Muscle layer of duodenum (tissue), 2 donors: Measurements from ENCODE around the gene MYH6.
"Not testable (repeated sequence)": the region's sequence is repeated elsewhere in the genome, so short reads cannot be mapped to it uniquely, and the experiment has no call there.

Source experiments
- H3K27ac ChIP-seq: one replicate; pipeline ENCODE4 v1.7.0; 2013; ENCODE audit warnings: mild to moderate bottlenecking, low read length
- H3K27me3 ChIP-seq: one replicate; pipeline ENCODE4 v1.7.0; 2013; ENCODE audit warnings: low read depth, mild to moderate bottlenecking, control low read depth, low read length
- H3K36me3 ChIP-seq, 2 donors: one replicate each; pipeline ENCODE4 v1.7.0; 2013; ENCODE audit warnings: low read length in 2 of 2, control low read depth in 1 of 2, mild to moderate bottlenecking in 1 of 2; ENCODE audit not compliant: insufficient read depth in 2 of 2, control insufficient read depth in 1 of 2
- H3K4me1 ChIP-seq, 2 donors: one replicate each; pipeline ENCODE4 v1.7.0; 2013; ENCODE audit warnings: low read length in 2 of 2, mild to moderate bottlenecking in 2 of 2, control low read depth in 1 of 2, moderate library complexity in 1 of 2; ENCODE audit not compliant: insufficient read depth in 2 of 2, control insufficient read depth in 1 of 2
- H3K4me3 ChIP-seq, 2 donors: one replicate each; pipeline ENCODE4 v1.7.0; 2013; ENCODE audit warnings: low read length in 2 of 2, low read depth in 1 of 2, mild to moderate bottlenecking in 1 of 2
- H3K9me3 ChIP-seq, 2 donors: one replicate each; pipeline ENCODE4 v1.7.0; 2013; ENCODE audit warnings: low read length in 2 of 2, control low read depth in 1 of 2, mild to moderate bottlenecking in 1 of 2; ENCODE audit not compliant: control insufficient read depth in 1 of 2
- donor health status: healthy.

The MYH6 gene

DNA sequence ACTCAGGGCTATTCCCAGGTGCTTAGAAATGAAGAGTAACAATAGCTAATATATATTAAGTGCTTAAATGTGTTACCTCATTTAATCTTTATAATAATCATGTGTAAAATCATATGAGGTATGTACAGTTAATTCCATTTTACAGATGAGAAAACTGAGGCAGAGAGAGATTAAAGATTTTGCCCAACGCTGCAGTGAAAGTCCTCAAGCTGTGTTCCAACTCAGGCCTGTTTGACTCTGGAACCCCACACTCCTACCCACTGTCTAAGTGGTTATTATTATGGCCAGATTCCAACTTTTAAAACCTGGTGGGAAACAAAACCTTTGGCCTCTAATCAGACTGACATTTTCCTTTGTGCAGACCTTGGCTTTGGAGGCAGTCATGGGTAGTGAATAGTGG, 21.1 kb downstream of the MYH6 start:
- Histone ChIP-seq H3K27me3 (no peaks in the 10 kb centered on the region), H3K4me3 (no peak overlapping the region), H3K9me3 (no peaks in the 10 kb centered on the region), H3K27ac (no peak overlapping the region), H3K36me3 (no peaks in the 10 kb centered on the region), H3K4me1 (no peaks in the 10 kb centered on the region)

- not testable (repeated sequence) for H3K4me3 ChIP-seq, H3K9me3 ChIP-seq, H3K27ac ChIP-seq, H3K27me3 ChIP-seq, H3K36me3 ChIP-seq, H3K4me1 ChIP-seq
Observed at GRCh38 chr14:23386266-23386657, 21.8 kb downstream of the MYH6 start.

GRCh38 chr14:23385642-23386265, 22.3 kb downstream of the MYH6 start:
- Histone ChIP-seq H3K9me3 (no peaks in the 10 kb centered on the region), H3K4me1 (no peaks in the 10 kb centered on the region), H3K36me3 (no peaks in the 10 kb centered on the region), H3K4me3 (no peak overlapping the region), H3K27ac (no peak overlapping the region), H3K27me3 (no peaks in the 10 kb centered on the region)

DNA sequence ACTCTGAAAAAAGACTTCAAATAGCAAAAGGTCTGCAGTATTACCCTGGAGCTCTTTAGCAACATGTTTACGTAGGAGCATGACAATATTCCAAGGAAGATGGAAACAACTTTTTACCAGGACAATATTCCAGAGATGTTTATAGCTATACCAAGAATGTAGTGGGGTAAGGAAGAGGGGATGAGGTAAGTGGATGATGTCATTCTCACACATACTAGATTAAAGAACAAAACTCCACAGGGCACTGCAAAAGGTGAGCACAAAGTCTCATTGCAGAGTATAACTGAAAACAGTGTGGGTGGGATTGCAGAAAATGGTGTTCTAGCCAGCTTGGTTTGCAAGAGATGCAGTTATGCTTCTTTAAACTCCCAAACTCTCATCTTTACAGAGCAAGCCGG, 22.8 kb downstream of the MYH6 start:
- Histone ChIP-seq H3K4me1 (peaks cover 0 to 1% of the 10 kb centered on the region in 2 donors), H3K27me3 (no peaks in the 10 kb centered on the region), H3K9me3 (no peaks in the 10 kb centered on the region), H3K36me3 (no peaks in the 10 kb centered on the region), H3K4me3 (no peak overlapping the region), H3K27ac (no peak overlapping the region)

- no peak overlapping the region for H3K4me3 ChIP-seq
- H3K36me3 ChIP-seq = no peaks in the 10 kb centered on the region
- H3K27ac ChIP-seq = no peak overlapping the region
- no peaks in the 10 kb centered on the region for H3K27me3 ChIP-seq
- no peaks in the 10 kb centered on the region for H3K9me3 ChIP-seq
- peaks cover 0 to 5% of the 10 kb centered on the region in 2 donors for H3K4me1 ChIP-seq
Observed at GRCh38 chr14:23384364-23385080, 23.6 kb downstream of the MYH6 start.

DNA sequence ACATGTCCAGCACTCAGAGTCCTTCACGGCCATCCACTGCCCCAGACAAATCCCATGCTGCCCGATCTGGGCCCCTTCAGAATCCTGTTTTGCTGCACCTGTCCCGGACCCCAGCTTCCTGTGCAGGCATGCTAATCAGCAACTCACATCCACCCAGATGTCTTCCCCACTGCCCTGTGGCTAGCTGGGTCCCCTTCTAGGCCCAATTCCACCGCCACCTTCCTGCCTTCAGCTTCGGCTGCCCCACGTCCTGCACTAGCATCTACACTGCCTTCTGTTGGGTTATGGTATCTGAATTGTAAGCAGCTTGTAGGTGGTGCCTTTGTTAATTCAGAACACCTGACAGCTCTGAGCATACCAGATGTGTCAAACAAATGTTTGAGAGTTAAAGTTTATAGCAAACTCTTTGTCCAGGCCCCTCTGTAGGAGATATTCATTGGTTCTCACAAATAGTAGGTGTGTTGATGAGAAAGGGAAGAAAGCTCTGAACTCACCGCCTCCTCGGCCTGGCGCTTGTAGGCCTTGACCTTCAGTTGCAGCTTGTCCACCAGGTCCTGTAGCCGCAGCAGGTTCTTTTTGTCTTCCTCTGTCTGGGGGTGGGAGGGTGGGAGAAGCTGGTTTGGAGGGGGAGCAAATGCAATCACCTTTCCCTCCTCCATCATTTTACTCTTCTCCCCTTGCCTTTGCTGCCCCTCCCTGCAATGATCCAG, 25.2 kb downstream of the MYH6 start:
- Histone ChIP-seq H3K9me3 (no peaks in the 10 kb centered on the region), H3K27me3 (no peaks in the 10 kb centered on the region), H3K36me3 (no peaks in the 10 kb centered on the region), H3K4me1 (peaks cover 0 to 5% of the 10 kb centered on the region in 2 donors), H3K4me3 (no peak overlapping the region), H3K27ac (no peak overlapping the region)

DNA sequence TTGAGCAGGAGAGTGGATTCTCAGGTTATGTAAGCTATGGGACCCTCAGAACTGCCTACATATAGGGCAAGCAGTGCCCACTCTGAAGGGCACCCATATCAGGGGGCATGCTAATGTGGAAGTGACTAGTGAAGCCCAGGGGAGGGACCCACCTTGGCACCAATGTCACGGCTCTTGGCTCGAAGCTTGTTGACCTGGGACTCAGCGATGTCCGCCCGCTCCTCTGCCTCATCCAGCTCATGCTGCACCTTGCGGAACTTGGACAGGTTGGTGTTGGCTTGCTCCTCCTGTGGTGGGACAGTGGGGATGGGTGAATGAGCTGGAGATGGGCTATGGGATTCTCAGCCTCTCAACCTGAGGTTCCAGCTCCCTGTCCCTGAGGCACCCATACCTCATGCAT, 25.8 kb downstream of the MYH6 start:
- Histone ChIP-seq H3K36me3 (no peaks in the 10 kb centered on the region), H3K27me3 (no peaks in the 10 kb centered on the region), H3K9me3 (no peaks in the 10 kb centered on the region), H3K4me1 (peaks cover 0 to 5% of the 10 kb centered on the region in 2 donors), H3K4me3 (no peak overlapping the region), H3K27ac (no peak overlapping the region)

DNA sequence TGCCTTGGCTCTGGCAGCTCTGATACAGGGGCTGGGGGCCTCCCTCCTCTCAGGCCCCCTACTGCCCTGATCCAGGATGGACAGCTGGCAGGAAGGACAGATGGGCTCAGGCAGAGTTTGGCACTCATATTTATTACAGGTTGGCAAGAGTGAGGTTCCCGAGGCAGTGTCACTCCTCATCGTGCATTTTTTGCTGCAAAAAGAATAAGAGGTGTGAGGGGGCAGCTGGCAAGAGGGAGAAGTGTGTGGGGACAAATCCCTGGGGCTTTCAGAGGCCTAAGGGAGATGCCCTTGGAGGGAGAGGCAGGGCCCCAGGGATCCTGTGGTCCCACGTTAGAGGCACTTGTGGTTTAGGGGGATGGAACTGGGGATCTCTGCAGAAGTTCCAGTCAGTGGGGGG, 26.2 kb downstream of the MYH6 start:
- Histone ChIP-seq H3K9me3 (no peaks in the 10 kb centered on the region), H3K27me3 (no peaks in the 10 kb centered on the region), H3K27ac (no peak overlapping the region), H3K4me3 (no peak overlapping the region), H3K36me3 (no peaks in the 10 kb centered on the region), H3K4me1 (peaks cover 1 to 5% of the 10 kb centered on the region in 2 donors)

GRCh38 chr14:23380976-23381375, 27.1 kb downstream of the MYH6 start:
- Histone ChIP-seq H3K27me3 (no peaks in the 10 kb centered on the region), H3K9me3 (no peaks in the 10 kb centered on the region)

DNA sequence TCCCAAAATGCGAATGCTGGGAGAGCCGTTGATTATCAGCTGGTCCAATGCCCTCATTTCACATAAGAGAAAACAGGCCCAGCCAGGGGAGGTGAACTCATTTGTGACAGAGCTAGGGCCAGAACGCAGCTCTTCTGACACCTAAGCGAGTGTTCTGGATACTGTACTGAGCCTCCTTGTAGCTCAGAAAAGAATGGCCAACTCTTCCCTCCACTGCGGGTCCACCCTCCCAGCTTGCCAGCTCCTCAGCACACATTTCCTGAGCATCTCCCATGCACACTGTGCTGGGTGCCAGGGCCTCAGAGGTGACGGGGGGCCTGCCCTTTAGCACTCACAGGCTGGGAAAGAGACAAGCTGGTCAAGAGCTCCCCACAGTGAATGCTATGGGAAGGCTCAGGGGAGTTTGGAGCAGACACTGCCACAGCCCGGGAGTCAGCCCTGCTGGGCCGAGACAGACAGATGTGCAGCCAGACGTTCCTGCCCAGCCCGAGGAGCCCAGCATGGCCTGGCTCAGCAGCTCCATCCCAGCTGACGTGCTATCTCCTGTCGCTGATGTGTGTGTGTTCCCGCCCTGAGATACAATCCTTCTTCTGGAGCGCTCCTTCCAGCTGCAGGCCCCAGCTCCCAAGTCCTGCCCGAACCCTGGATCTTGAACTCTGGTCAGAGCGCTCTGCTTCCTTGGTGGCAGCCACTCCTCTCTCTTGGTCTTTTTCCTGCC, 27.7 kb downstream of the MYH6 start:
- Histone ChIP-seq H3K27ac (no peak overlapping the region), H3K4me1 (peaks cover 5% of the 10 kb centered on the region in 2 donors), H3K9me3 (no peaks in the 10 kb centered on the region), H3K36me3 (no peaks in the 10 kb centered on the region), H3K27me3 (no peaks in the 10 kb centered on the region), H3K4me3 (no peak overlapping the region)

More at GRCh38 chr14:23380976-23381375, 27.1 kb downstream of the MYH6 start:
- Histone ChIP-seq H3K36me3 (no peaks in the 10 kb centered on the region), H3K4me3 (no peak overlapping the region), H3K4me1 (peaks cover 5% of the 10 kb centered on the region in 2 donors), H3K27ac (no peak overlapping the region)
